Smooth muscle cell of trachea (primary cell): ENCODE data around the gene APOBEC3H. TPM values are rescaled to one million over a fixed set of nuclear protein-coding genes. Genes with fewer than 3 reads are reported as not detected.

Experiments used
- total RNA-seq: library from RNA; depleted of rRNA; stranded (reverse); fragments of >200 nt; gene quantifications from 2 replicates; pipeline ENCODE4 v1.2.1, GENCODE V29; 2014

The APOBEC3H gene
- 0.50 TPM in 1 of 2 replicates, not detected in the other for total RNA-seq

GRCh38 chr22:39097098-39098020 lies at the start of gene APOBEC3H:
APOBEC3H (plus strand) TSS chr22:39097244; CDS start chr22:39100279, 3,035 bp downstream.

GRCh38 chr22:39077026-39077840 lies 19.8 kb upstream of the APOBEC3H start, which contains the start of gene APOBEC3G:
APOBEC3G (plus strand) TSS chr22:39077275; CDS start chr22:39077362, 87 bp downstream.

GRCh38 chr22:39152511-39153219 lies 55.6 kb downstream of the APOBEC3H start, which contains the start of gene CBX7:
CBX7 (minus strand) TSS chr22:39152680; CDS start chr22:39152444, 236 bp downstream.

Other genes with a start within 250 kb of the APOBEC3H start
- 51.5 and 92.3 TPM in 2 replicates for gene CBX6, start 225.0 kb upstream of the APOBEC3H start, total RNA-seq
- gene APOBEC3A, start 139.6 kb upstream of the APOBEC3H start, total RNA-seq: not detected in 2 replicates
- gene APOBEC3B, start 114.9 kb upstream of the APOBEC3H start, total RNA-seq: 1.5 and 7.4 TPM in 2 replicates
- gene APOBEC3C, start 83.0 kb upstream of the APOBEC3H start, total RNA-seq: 19.1 and 20.8 TPM in 2 replicates
- gene APOBEC3D, start 76.1 kb upstream of the APOBEC3H start, total RNA-seq: 1.2 and 3.0 TPM in 2 replicates
- 5.7 and 6.6 TPM in 2 replicates for gene APOBEC3F, start 56.4 kb upstream of the APOBEC3H start, total RNA-seq
- gene APOBEC3G, start 20.0 kb upstream of the APOBEC3H start, total RNA-seq: 15.3 and 24.8 TPM in 2 replicates
- gene CBX7, start 55.4 kb downstream of the APOBEC3H start, total RNA-seq: 9.9 and 12.2 TPM in 2 replicates
- gene PDGFB, start 147.7 kb downstream of the APOBEC3H start, total RNA-seq: 0.29 TPM in 1 of 2 replicates, not detected in the other
- gene RPL3, start 222.4 kb downstream of the APOBEC3H start, total RNA-seq: 2,152 and 2,558 TPM in 2 replicates